Peyer's patch (tissue), 4 donors: ENCODE measurements around the gene PFKP.

ENCODE experiments used
- POLR2A ChIP-seq, 2 donors: fragments of 450-650 bp; IDR thresholded peaks; one replicate each; pipeline ENCODE4 v1.5.1; 2017; ENCODE audit warnings: antibody characterized with exemption in 2 of 2, mild to moderate bottlenecking in 2 of 2, moderate library complexity in 2 of 2
- TF ChIP-seq, protein P1 (sequence below), 6 experiments: fragments of 450-650 bp in 4 of 6; fragments of 200-600 bp in 2 of 6; sonication (generic) in 1 of 6; IDR thresholded peaks; one replicate each; pipeline ENCODE4 v1.5.1; 2017 to 2019; ENCODE audit warnings: antibody characterized with exemption in 6 of 6, mild to moderate bottlenecking in 3 of 6, moderate library complexity in 1 of 6

DNA sequence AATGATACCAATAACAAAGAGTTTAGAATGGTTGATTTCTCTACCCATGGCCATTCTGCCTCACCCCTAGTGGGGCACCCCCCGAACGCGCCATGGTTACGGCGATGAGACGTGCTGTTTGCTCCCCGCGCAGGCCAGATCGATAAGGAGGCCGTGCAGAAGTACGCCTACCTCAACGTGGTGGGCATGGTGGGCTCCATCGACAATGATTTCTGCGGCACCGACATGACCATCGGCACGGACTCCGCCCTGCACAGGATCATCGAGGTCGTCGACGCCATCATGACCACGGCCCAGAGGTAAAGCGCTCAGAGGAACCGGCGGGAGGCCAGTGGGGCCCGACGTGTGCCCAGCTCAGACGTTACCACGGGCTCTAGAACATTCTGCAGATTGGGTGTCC, 36.3 kb downstream of the PFKP start:
- TF ChIP-seq, protein P1, sequence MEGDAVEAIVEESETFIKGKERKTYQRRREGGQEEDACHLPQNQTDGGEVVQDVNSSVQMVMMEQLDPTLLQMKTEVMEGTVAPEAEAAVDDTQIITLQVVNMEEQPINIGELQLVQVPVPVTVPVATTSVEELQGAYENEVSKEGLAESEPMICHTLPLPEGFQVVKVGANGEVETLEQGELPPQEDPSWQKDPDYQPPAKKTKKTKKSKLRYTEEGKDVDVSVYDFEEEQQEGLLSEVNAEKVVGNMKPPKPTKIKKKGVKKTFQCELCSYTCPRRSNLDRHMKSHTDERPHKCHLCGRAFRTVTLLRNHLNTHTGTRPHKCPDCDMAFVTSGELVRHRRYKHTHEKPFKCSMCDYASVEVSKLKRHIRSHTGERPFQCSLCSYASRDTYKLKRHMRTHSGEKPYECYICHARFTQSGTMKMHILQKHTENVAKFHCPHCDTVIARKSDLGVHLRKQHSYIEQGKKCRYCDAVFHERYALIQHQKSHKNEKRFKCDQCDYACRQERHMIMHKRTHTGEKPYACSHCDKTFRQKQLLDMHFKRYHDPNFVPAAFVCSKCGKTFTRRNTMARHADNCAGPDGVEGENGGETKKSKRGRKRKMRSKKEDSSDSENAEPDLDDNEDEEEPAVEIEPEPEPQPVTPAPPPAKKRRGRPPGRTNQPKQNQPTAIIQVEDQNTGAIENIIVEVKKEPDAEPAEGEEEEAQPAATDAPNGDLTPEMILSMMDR (IDR thresholded peaks at IDR 0.05): no peak
- TF ChIP-seq POLR2A (IDR thresholded peaks at IDR 0.05): no peak
